ENCODE results near the gene TEX261. TPM values are rescaled to one million over a fixed set of nuclear protein-coding genes. Genes with fewer than 3 reads are reported as not detected.
A peak's percentile ranks its signal among the peaks of the same experiment; 100 is the strongest.

The TEX261 gene
- total RNA-seq, 1 donor from 2014 or later: 29.0 TPM

DNA sequence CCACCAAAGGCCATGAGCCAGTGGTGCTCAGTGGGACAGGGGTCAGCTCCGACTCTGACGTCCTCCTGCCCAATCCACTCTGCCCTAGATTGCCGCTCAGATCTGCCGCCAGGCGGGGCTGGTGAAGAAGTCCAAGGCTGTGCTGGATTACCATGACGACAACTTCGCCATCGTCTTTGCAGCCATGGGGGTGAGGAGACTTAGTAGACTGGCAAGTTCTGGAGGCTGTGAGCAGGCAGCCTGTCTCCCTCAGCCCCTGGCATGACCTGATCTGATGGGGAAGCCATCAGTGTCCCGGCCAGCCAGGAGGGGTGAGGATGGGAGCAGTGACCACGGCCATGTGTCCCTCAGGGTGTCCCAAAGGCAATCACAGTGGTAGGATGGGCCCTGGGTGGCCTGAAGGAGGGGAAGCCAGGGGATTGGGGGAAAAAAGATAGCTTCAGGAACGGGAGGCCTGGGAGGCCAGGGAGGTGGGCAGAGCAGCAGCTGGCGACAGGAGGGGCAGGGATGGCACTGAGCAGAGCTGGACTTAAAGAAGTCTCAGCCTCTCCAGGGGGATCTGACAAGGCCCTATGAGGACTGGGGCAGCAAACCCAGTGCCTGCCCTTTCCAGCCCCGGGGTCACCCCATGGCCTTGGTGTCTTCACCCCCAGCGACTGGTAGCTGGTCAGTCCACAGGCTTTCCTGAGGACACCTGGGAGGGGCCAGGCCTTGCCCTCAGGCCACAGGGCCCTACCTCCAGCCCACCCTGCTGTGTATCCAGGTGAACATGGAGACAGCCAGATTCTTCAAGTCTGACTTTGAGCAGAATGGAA, 33.6 kb downstream of the TEX261 start:
- Histone ChIP-seq H3K9me3 (no peaks in the 10 kb centered on the region), H3K27me3 (no peaks in the 10 kb centered on the region), H3K36me3 (no peaks in the 10 kb centered on the region), H3K4me1 (peaks cover 11% of the 10 kb centered on the region), H3K4me3 (no peak overlapping the region), H3K27ac (no peak overlapping the region)
- TF ChIP-seq POLR2AphosphoS5 (IDR thresholded peaks at IDR 0.05; ENCODE audit: insufficient read depth in 1 of 2, low read depth in 1 of 2): no peak
- TF ChIP-seq CTCF (IDR thresholded peaks at IDR 0.05): no peak
- no peak for TF ChIP-seq POLR2A (IDR thresholded peaks at IDR 0.05)
- intact Hi-C loops (cut with DNase I): no loop called here
- peak; percentile 70 to 94 for DNase-seq (ENCODE audit: extremely low spot score in 2 of 2)

GRCh38 chr2:70959851-70960832, 34.5 kb downstream of the TEX261 start:
- Histone ChIP-seq H3K36me3 (no peaks in the 10 kb centered on the region), H3K4me3 (no peak overlapping the region), H3K4me1 (peaks cover 8% of the 10 kb centered on the region), H3K27ac (no peak overlapping the region), H3K9me3 (no peaks in the 10 kb centered on the region), H3K27me3 (no peaks in the 10 kb centered on the region)
- intact Hi-C loops (cut with DNase I): no loop called here
- TF ChIP-seq POLR2AphosphoS5 (IDR thresholded peaks at IDR 0.05; ENCODE audit: insufficient read depth in 1 of 2, low read depth in 1 of 2) (no peak), POLR2A (IDR thresholded peaks at IDR 0.05) (no peak), CTCF (IDR thresholded peaks at IDR 0.05) (no peak)
- peak; percentile 76 to 92 for DNase-seq (ENCODE audit: extremely low spot score in 2 of 2)

DNA sequence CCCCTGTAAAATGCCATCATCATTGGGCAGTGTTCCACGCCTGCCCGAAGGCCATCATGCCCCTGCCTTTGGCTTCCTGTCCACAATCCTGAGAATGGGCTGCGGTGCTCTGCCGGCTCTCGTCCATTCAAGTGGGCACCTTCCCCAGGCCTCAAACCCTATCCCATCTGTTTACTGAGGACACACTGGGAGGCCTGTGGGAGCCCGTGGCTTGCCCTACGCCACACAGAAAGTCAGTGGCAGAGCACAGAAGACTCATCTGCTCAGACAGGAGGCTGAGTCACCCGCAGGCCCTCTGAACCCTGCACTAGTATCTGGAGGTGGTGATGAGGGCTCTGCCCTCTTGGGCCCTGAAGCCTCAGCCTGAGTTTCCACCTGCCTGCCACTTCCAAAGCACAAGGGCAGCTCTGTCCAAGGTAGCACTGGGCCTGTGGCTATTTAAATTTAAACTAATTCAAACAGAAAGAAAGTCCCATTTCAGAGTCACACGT, 35.4 kb downstream of the TEX261 start:
- Histone ChIP-seq H3K27ac (no peak overlapping the region), H3K36me3 (no peaks in the 10 kb centered on the region), H3K27me3 (no peaks in the 10 kb centered on the region), H3K9me3 (no peaks in the 10 kb centered on the region), H3K4me3 (no peak overlapping the region), H3K4me1 (no peaks in the 10 kb centered on the region)
- DNase-seq (ENCODE audit: extremely low spot score in 2 of 2): peak; percentile 54 to 58
- intact Hi-C loops (cut with DNase I): no loop called here
- no peak for TF ChIP-seq CTCF (IDR thresholded peaks at IDR 0.05)
- TF ChIP-seq POLR2AphosphoS5 (IDR thresholded peaks at IDR 0.05; ENCODE audit: insufficient read depth in 1 of 2, low read depth in 1 of 2): no peak
- TF ChIP-seq POLR2A (IDR thresholded peaks at IDR 0.05): no peak

DNA sequence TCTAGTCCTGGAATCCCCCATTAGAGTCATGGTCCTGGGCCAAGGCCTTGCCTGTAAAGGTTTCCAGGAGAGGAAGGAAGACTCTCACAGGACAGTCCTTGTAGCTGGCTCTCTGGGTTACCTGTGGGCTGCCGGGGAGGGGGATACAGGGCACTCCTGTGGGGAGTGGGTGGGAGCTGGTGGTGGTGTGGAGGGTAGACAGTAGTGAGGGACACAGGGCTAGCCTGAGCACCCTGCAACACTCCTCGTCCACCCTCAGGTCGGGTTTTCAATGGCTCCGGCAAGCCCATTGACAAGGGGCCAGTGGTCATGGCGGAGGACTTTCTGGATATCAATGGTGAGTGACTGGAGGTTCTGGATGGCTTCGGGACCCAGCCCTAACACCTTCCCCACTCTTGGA, 35.9 kb downstream of the TEX261 start:
- TF ChIP-seq POLR2A (IDR thresholded peaks at IDR 0.05): no peak
- TF ChIP-seq CTCF (IDR thresholded peaks at IDR 0.05): no peak
- no peak for TF ChIP-seq POLR2AphosphoS5 (IDR thresholded peaks at IDR 0.05; ENCODE audit: insufficient read depth in 1 of 2, low read depth in 1 of 2)
- no peaks in the 10 kb centered on the region for H3K4me1 ChIP-seq
- intact Hi-C loops (cut with DNase I): no loop called here
- H3K27ac ChIP-seq: no peak overlapping the region
- no peaks in the 10 kb centered on the region for H3K9me3 ChIP-seq
- DNase-seq (ENCODE audit: extremely low spot score in 2 of 2): peak; percentile 56 to 58
- no peak overlapping the region for H3K4me3 ChIP-seq
- no peaks in the 10 kb centered on the region for H3K36me3 ChIP-seq
- H3K27me3 ChIP-seq: no peaks in the 10 kb centered on the region
